GM21360 (cell line): ENCODE data around the gene IFI16.
"Not testable (repeated sequence)": the region's sequence is repeated elsewhere in the genome, so short reads cannot be mapped to it uniquely, and the experiment has no call there.

Experiments used
- ATAC-seq: cut with Tn5 transposase; IDR thresholded peaks from one replicate; pipeline ENCODE4 v1.9.1; 2021; ENCODE audit warnings: mild to moderate bottlenecking, moderate library complexity; ENCODE audit not compliant: unreplicated experiment

IFI16 gene

GRCh38 chr1:159090286-159091179 lies 80.8 kb downstream of the IFI16 start:
- ATAC-seq: no peak

DNA sequence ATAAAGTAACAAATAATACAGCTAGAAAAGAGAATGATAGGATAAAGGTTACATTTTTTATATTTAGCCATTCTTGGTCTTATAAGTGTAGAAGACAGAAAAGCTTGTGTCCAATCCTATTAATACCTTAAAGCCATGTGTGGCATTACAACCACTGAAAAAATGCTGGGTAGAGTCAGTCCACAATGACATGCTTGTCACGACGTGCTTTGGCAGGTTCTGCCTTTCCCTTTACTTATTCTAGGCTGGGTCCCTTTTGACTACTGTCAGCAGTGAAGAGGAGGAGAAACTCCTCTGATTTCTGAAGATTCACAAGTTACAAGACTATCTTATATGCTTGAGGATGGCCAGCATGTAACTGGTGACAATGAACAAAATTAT lies 81.5 kb downstream of the IFI16 start:
- no peak for ATAC-seq

GRCh38 chr1:159091607-159092031 lies 81.9 kb downstream of the IFI16 start:
- no peak for ATAC-seq

GRCh38 chr1:159092036-159092760 lies 82.5 kb downstream of the IFI16 start:
- no peak for ATAC-seq

DNA sequence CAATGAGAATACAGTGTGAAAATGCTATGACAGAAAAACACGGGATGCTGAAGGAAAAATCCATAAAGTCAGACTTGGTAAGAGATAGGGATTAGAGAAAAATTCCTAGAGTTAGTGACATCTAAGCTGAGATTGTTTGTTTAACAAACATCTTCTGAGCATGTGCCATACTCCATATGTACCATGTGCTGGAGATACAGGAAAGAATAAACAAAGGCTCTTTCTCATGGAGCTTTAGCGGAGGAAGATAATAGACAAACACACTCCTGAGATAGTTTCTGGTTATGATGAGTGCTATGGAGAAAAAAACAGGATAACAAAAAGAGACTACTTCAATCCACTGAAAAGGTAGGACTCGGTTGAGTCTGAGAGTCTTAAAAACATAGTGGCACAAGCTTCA lies 88.9 kb downstream of the IFI16 start:
- no peak for ATAC-seq

DNA sequence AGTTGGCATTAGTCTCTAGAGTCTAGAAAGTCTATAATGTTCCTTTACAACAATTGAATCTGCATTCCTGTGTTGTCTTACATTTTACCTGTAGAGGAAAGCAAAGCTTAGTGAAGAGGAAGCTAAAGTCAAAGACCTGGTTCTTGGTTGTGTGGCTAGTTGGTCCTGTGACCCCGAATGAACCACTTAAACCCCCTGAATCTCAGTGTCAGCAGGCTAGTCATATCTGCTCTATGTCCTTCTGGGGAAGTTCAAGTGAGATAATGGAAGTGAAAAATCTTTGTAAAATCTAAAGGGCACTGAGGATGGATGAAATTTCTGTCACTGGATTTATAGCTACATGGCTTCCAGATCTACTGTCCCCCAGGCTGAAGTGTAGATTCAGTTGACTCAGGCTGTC lies 90.9 kb downstream of the IFI16 start:
- ATAC-seq: no peak

DNA sequence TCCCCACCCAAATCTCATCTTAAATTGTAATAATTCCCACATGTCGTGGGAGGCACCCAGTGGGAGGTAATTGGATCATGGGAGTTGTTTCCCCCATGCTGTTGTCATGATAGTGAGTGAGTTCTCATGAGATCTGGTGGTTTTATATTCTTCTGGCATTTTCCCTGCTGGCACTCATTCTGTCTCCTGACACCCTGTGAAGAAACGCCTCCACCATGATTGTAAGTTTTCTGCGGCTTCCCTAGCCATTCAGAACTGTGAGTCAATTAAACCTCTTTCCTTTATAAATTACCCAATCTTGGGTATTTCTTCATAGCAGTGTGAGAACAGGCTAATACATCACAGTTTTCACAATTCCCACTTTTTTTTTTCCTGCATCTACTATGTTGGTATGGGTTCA lies 93.3 kb downstream of the IFI16 start:
- not testable (repeated sequence) for ATAC-seq
